ENCODE data around the gene SNX19. TPM values are rescaled to one million over a fixed set of nuclear protein-coding genes. Genes with fewer than 3 reads are reported as not detected.

Gene SNX19
- total RNA-seq, 1 donor from 2014 or later = 32.8 TPM

DNA sequence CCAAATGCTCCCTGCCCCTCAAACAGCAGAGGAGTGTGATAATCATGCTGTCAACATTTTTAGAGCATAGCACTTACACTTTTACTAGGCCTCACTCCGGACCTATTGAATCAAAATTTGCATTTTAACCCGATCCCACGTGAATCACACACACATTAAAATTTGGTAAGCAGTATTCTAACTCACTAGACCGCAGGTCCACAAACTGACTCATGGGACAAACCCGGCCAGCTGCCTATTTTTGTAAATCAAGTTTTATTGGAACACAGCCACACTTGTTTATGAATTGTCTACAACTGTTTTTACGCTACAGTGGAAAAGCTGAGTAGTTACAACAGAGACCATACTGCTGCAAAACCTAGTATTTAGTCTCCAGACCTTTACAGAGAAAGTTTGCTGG is 43.3 kb downstream of the SNX19 start:
- no peak for DNase-seq (ENCODE audit: low spot score)
- Mint-ChIP-seq H3K4me3 (no peak overlapping the region), H3K36me3 (peaks cover 40% of the 10 kb centered on the region), H3K9me3 (no peaks in the 10 kb centered on the region), H3K27me3 (ENCODE audit: insufficient read depth, low read depth) (no peaks in the 10 kb centered on the region), H3K27ac (no peak overlapping the region), H3K4me1 (peaks cover 30% of the 10 kb centered on the region)
- TF ChIP-seq, protein P1, sequence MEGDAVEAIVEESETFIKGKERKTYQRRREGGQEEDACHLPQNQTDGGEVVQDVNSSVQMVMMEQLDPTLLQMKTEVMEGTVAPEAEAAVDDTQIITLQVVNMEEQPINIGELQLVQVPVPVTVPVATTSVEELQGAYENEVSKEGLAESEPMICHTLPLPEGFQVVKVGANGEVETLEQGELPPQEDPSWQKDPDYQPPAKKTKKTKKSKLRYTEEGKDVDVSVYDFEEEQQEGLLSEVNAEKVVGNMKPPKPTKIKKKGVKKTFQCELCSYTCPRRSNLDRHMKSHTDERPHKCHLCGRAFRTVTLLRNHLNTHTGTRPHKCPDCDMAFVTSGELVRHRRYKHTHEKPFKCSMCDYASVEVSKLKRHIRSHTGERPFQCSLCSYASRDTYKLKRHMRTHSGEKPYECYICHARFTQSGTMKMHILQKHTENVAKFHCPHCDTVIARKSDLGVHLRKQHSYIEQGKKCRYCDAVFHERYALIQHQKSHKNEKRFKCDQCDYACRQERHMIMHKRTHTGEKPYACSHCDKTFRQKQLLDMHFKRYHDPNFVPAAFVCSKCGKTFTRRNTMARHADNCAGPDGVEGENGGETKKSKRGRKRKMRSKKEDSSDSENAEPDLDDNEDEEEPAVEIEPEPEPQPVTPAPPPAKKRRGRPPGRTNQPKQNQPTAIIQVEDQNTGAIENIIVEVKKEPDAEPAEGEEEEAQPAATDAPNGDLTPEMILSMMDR (IDR thresholded peaks at IDR 0.05) = no peak
- TF ChIP-seq EZH2 (IDR thresholded peaks at IDR 0.05) (no peak), EZH2phosphoT487 (IDR thresholded peaks at IDR 0.05) (no peak)
- Histone ChIP-seq H3K79me2 (ENCODE audit: low read depth) (no peaks in the 10 kb centered on the region), H3K27ac (no peak overlapping the region), H4K20me1 (ENCODE audit: low read depth) (no peaks in the 10 kb centered on the region), H3K4me1 (peaks cover 12% of the 10 kb centered on the region), H3K27me3 (no peaks in the 10 kb centered on the region), H3K9ac (no peak overlapping the region), H3K9me3 (ENCODE audit: low read depth) (no peaks in the 10 kb centered on the region), H3K4me3 (no peak overlapping the region), H2AFZ (replicated peaks) (no peak overlapping the region), H3F3A (ENCODE audit: low read depth) (no peaks in the 10 kb centered on the region), H3K36me3 (no peaks in the 10 kb centered on the region), H3K4me2 (no peak overlapping the region)

DNA sequence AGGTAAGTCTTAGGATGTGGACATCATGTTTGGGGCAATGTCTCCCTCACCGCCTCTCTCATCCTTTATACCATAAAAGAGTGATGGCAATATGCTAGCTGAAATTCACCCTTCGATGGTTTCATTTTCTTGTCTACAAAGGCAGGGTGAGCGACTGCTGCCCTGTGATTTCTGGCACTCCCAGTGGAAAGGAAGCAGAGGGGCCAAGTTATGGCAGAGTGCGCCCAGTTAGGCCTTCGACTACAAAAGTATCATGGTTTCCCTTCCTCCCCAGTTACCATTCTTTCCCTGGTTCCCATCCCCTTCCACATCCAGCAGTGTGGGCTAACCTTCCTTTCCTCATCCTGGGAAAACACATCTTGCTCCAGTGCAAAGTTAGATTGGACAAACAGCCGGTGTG is 43.8 kb downstream of the SNX19 start:
- Mint-ChIP-seq H3K27me3 (ENCODE audit: insufficient read depth, low read depth) (peaks cover 3% of the 10 kb centered on the region), H3K9me3 (no peaks in the 10 kb centered on the region), H3K27ac (no peak overlapping the region), H3K4me3 (no peak overlapping the region), H3K36me3 (peaks cover 37% of the 10 kb centered on the region), H3K4me1 (peaks cover 35% of the 10 kb centered on the region)
- Histone ChIP-seq H3K27me3 (no peaks in the 10 kb centered on the region), H3K9me3 (ENCODE audit: low read depth) (no peaks in the 10 kb centered on the region), H3K9ac (no peak overlapping the region), H3K27ac (no peak overlapping the region), H3K36me3 (no peaks in the 10 kb centered on the region), H3K4me1 (peaks cover 12% of the 10 kb centered on the region), H3K79me2 (ENCODE audit: low read depth) (no peaks in the 10 kb centered on the region), H3K4me3 (no peak overlapping the region), H3K4me2 (no peak overlapping the region), H3F3A (ENCODE audit: low read depth) (no peaks in the 10 kb centered on the region), H4K20me1 (ENCODE audit: low read depth) (no peaks in the 10 kb centered on the region), H2AFZ (replicated peaks) (no peak overlapping the region)
- DNase-seq (ENCODE audit: low spot score) = no peak
- no peak for TF ChIP-seq EZH2phosphoT487 (IDR thresholded peaks at IDR 0.05)
- TF ChIP-seq EZH2 (IDR thresholded peaks at IDR 0.05) = no peak
- TF ChIP-seq, protein P1 (IDR thresholded peaks at IDR 0.05) = no peak

DNA sequence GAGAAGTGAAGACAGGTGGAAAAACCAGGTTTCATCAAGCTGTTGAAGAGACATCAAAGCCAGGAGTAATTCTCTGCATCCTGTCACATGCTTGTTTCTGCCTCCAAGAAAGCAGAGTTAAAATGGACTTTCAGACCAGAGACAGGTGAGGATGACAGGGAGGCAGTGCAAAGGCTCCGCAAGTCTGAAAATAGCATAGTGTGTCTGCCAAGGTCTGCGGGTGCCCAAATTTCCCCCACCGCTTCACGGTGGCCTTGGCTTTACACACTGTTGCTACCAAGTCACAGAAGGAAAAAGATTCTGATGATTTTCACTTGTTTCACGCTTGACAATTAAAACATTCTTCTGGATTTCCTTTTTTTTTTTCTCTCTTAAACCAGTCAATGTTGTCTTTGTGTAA is 44.2 kb downstream of the SNX19 start:
- H3K27ac ChIP-seq = no peak overlapping the region
- peaks cover 38% of the 10 kb centered on the region for H3K4me1 Mint-ChIP-seq

More for the DNA sequence above, 44.2 kb downstream of the SNX19 start:
- no peaks in the 10 kb centered on the region for H4K20me1 ChIP-seq (ENCODE audit: low read depth)
- H2AFZ ChIP-seq (replicated peaks) = no peak overlapping the region
- Mint-ChIP-seq H3K27me3 (ENCODE audit: insufficient read depth, low read depth) (peaks cover 3% of the 10 kb centered on the region), H3K27ac (no peak overlapping the region), H3K4me3 (no peak overlapping the region), H3K9me3 (no peaks in the 10 kb centered on the region), H3K36me3 (peaks cover 32% of the 10 kb centered on the region)
- H3K4me1 ChIP-seq = peaks cover 12% of the 10 kb centered on the region
- H3K36me3 ChIP-seq = no peaks in the 10 kb centered on the region
- no peak overlapping the region for H3K4me2 ChIP-seq
- no peaks in the 10 kb centered on the region for H3K9me3 ChIP-seq (ENCODE audit: low read depth)
- no peaks in the 10 kb centered on the region for H3F3A ChIP-seq (ENCODE audit: low read depth)
- DNase-seq (ENCODE audit: low spot score) = no peak
- no peak overlapping the region for H3K4me3 ChIP-seq
- TF ChIP-seq EZH2 (IDR thresholded peaks at IDR 0.05) (no peak), EZH2phosphoT487 (IDR thresholded peaks at IDR 0.05) (no peak)
- TF ChIP-seq, protein P1 (IDR thresholded peaks at IDR 0.05) = no peak
- H3K27me3 ChIP-seq = no peaks in the 10 kb centered on the region
- no peaks in the 10 kb centered on the region for H3K79me2 ChIP-seq (ENCODE audit: low read depth)
- H3K9ac ChIP-seq = no peak overlapping the region

All from neural progenitor cell (in vitro differentiated cells).